Transverse colon (tissue), 3 donors: Measurements from ENCODE around the gene ACTR1A.

ENCODE experiments used
- EP300 ChIP-seq: sonication (generic); formaldehyde crosslinking; IDR thresholded peaks from one replicate; pipeline ENCODE4 v1.6.1; 2017; ENCODE audit warnings: antibody characterized with exemption, low read depth
- TF ChIP-seq, protein P1 (sequence below), 5 experiments: fragments of 200-600 bp in 3 of 5; fragments of 450-650 bp in 2 of 5; sonication (generic) in 3 of 5; IDR thresholded peaks; 1 replicate in 2 of 5; 2 replicates in 3 of 5; pipeline ENCODE4 v1.5.1; 2016 to 2017; ENCODE audit warnings: antibody characterized with exemption in 5 of 5, inconsistent platforms in 3 of 5, mild to moderate bottlenecking in 2 of 5, moderate library complexity in 1 of 5

DNA sequence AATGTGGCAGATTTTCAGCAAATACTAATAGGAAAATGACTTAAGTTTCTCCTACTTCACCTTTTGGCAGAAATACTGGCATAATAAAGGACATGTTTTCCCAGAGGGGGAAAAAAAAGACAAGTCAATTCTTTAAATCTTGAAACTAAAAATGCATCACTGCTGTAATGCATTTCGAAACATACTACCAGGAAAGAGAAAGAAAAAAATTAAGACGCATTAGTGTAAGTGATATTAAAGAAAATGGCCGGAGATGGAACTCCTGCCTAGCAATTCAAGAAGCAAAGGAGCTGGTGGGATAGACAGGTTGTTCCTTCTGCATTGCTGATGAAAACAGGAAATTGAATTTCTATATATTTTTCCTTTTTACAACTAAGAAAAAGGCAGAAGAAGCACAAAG lies 3.2 kb downstream of the ACTR1A start:
- TF ChIP-seq, protein P1, sequence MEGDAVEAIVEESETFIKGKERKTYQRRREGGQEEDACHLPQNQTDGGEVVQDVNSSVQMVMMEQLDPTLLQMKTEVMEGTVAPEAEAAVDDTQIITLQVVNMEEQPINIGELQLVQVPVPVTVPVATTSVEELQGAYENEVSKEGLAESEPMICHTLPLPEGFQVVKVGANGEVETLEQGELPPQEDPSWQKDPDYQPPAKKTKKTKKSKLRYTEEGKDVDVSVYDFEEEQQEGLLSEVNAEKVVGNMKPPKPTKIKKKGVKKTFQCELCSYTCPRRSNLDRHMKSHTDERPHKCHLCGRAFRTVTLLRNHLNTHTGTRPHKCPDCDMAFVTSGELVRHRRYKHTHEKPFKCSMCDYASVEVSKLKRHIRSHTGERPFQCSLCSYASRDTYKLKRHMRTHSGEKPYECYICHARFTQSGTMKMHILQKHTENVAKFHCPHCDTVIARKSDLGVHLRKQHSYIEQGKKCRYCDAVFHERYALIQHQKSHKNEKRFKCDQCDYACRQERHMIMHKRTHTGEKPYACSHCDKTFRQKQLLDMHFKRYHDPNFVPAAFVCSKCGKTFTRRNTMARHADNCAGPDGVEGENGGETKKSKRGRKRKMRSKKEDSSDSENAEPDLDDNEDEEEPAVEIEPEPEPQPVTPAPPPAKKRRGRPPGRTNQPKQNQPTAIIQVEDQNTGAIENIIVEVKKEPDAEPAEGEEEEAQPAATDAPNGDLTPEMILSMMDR (IDR thresholded peaks at IDR 0.05): no peak
- no peak for TF ChIP-seq EP300
